B cell (primary cell): ENCODE measurements around the gene AHRR. TPM values are rescaled to one million over a fixed set of nuclear protein-coding genes. Genes with fewer than 3 reads are reported as not detected.

ENCODE experiments used
- ATAC-seq: fragments of 200-7000 bp; cut with Tn5 transposase; one replicate; pipeline ENCODE4 v1.10.0; 2021; ENCODE audit warnings: low read depth, mild to moderate bottlenecking, moderate number of reproducible peaks, moderate library complexity
- CTCF ChIA-PET: fragments of 350-600 bp; sonication (Branson Sonifier 250); formaldehyde crosslinking; loops from one replicate; lab custom pipeline; 2021; ENCODE audit warnings: antibody characterized with exemption, inconsistent platforms; lab: Charles Lee
- POLR2A ChIA-PET: fragments of 350-600 bp; sonication (Branson Sonifier 250); formaldehyde crosslinking; loops from one replicate; lab custom pipeline; 2021; ENCODE audit warnings: antibody characterized with exemption; lab: Charles Lee
- DNase-seq: peaks from one replicate; pipeline ENCODE4 v3.0.0; 2013
- H2AFZ ChIP-seq: 2 replicates; pipeline ENCODE4 v1.6.1; 2012; ENCODE audit warnings: mild to moderate bottlenecking, low read depth, low read length; ENCODE audit not compliant: insufficient read depth, poor library complexity, severe bottlenecking
- H3K27ac ChIP-seq, 2 donors: 1 replicate in 1 of 2; 2 replicates in 1 of 2; pipeline ENCODE4 v1.5.1; 2012 to 2013; ENCODE audit warnings: low read length in 2 of 2, mild to moderate bottlenecking in 2 of 2, moderate library complexity in 1 of 2
- H3K27me3 ChIP-seq, 4 experiments: fragments of 200-600 bp in 1 of 4; sonication (generic) in 1 of 4; replicated peaks in 1 of 4; 1 replicate in 2 of 4; 2 replicates in 2 of 4; pipeline versions ENCODE4 v1.6.1 to v1.7.0; 2013 to 2016; ENCODE audit warnings: low read length in 3 of 4, mild to moderate bottlenecking in 2 of 4, mixed read lengths in 1 of 4, moderate library complexity in 1 of 4; ENCODE audit not compliant: insufficient read depth in 4 of 4, control insufficient read depth in 3 of 4; ENCODE audit errors: control extremely low read depth in 1 of 4
- H3K36me3 ChIP-seq, 2 experiments: replicated peaks in 1 of 2; 1 replicate in 1 of 2; 2 replicates in 1 of 2; pipeline versions ENCODE4 v1.6.1 to v1.7.1; 2013; ENCODE audit warnings: low read length in 1 of 2; ENCODE audit not compliant: insufficient read depth in 2 of 2, control insufficient read depth in 1 of 2; ENCODE audit errors: control extremely low read depth in 1 of 2, extremely low read depth in 1 of 2
- H3K4me1 ChIP-seq, 2 donors: fragments of 200-600 bp in 1 of 2; sonication (generic) in 1 of 2; 1 replicate in 1 of 2; 2 replicates in 1 of 2; pipeline versions ENCODE4 v1.5.1 to v1.6.1; 2013 to 2017; ENCODE audit warnings: low read length in 2 of 2; ENCODE audit not compliant: control insufficient read depth in 2 of 2, insufficient read depth in 2 of 2
- H3K4me2 ChIP-seq: replicated peaks from 2 replicates; pipeline ENCODE3; 2012; ENCODE audit warnings: mild to moderate bottlenecking, low read depth, low read length; ENCODE audit not compliant: poor library complexity, severe bottlenecking
- H3K4me3 ChIP-seq, 5 experiments: fragments of 200-600 bp in 1 of 5; sonication (generic) in 1 of 5; 1 replicate in 3 of 5; 2 replicates in 2 of 5; pipeline versions ENCODE4 v1.5.1 to v1.7.0; 2011 to 2016; ENCODE audit warnings: low read length in 4 of 5, mild to moderate bottlenecking in 4 of 5, low read depth in 2 of 5, control low read depth in 1 of 5, moderate library complexity in 1 of 5; ENCODE audit not compliant: insufficient read depth in 1 of 5; ENCODE audit errors: control extremely low read depth in 1 of 5, extremely low read depth in 1 of 5
- H3K79me2 ChIP-seq: fragments of 200-600 bp; sonication (generic); one replicate; pipeline ENCODE4 v1.6.0; 2016; ENCODE audit warnings: low read length; ENCODE audit not compliant: control insufficient read depth, insufficient read depth
- H3K9ac ChIP-seq: fragments of 200-600 bp; sonication (generic); 2 replicates; pipeline ENCODE4 v1.6.1; 2017; ENCODE audit warnings: mild to moderate bottlenecking, low read length, moderate library complexity
- H3K9me3 ChIP-seq, 3 donors: one replicate each; pipeline versions ENCODE4 v1.6.1 to v1.7.1; 2013; ENCODE audit warnings: low read length in 2 of 3; ENCODE audit not compliant: control insufficient read depth in 2 of 3, insufficient read depth in 1 of 3; ENCODE audit errors: control extremely low read depth in 1 of 3
- H4K20me1 ChIP-seq: 2 replicates; pipeline ENCODE4 v1.6.0; 2012; ENCODE audit warnings: mild to moderate bottlenecking, low read length; ENCODE audit not compliant: insufficient read depth, control insufficient read depth, poor library complexity, severe bottlenecking
- H3K27ac Mint-ChIP-seq: one replicate; pipeline ENCODE4 v1.8.0; 2021; ENCODE audit warnings: mixed read lengths
- H3K27me3 Mint-ChIP-seq: one replicate; pipeline ENCODE4 v1.8.0; 2021; ENCODE audit warnings: mixed read lengths
- H3K4me1 Mint-ChIP-seq: one replicate; pipeline ENCODE4 v1.8.0; 2021; ENCODE audit warnings: mixed read lengths
- H3K4me3 Mint-ChIP-seq: one replicate; pipeline ENCODE4 v1.8.0; 2021; ENCODE audit warnings: mixed read lengths
- H3K9me3 Mint-ChIP-seq: one replicate; pipeline ENCODE4 v1.8.0; 2022; ENCODE audit warnings: mixed read lengths; ENCODE audit not compliant: insufficient read depth
- EZH2 ChIP-seq: IDR thresholded peaks from 2 replicates; pipeline ENCODE4 v1.6.1; 2012; ENCODE audit warnings: borderline replicate concordance, low read depth, mild to moderate bottlenecking, moderate library complexity, low read length; ENCODE audit not compliant: insufficient read depth, poor library complexity, severe bottlenecking
- WGBS: methylation state at CpG from one replicate; pipeline ENCODE4 v1.1.5; 2013; ENCODE audit warnings: missing lambda C conversion rate; ENCODE audit not compliant: insufficient coverage; 5-methylcytosine and 5-hydroxymethylcytosine counted together
- intact Hi-C: fragments of 100-400 bp; cut with micrococcal nuclease; formaldehyde crosslinking; loops from one replicate; pipeline ENCODE4 v1.10.0; 2022
- polyA plus RNA-seq: library from polyadenylated mRNA; depleted of rRNA; stranded (reverse); fragments of >200 nt; gene quantifications from 2 replicates; pipeline ENCODE4 v1.2.3, GENCODE V29; 2012
- total RNA-seq, 2 donors: library from RNA; stranded (reverse); fragments of 120-200 nt in 1 of 2; gene quantifications; 1 replicate in 1 of 2; 2 replicates in 1 of 2; pipeline versions ENCODE4 v1.2.3 to v1.2.4, GENCODE V29; 2013 to 2022
- TF ChIP-seq, protein P1 (sequence below): fragments of 200-600 bp; IDR thresholded peaks from one replicate; pipeline ENCODE4 v1.8.0; 2022; ENCODE audit warnings: antibody characterized with exemption, mild to moderate bottlenecking

The AHRR gene
- total and polyA plus RNA-seq, 2 donors (not counting 1 experiment from before 2014, with no cell fraction given) = 0.13 to 1.7 TPM

DNA sequence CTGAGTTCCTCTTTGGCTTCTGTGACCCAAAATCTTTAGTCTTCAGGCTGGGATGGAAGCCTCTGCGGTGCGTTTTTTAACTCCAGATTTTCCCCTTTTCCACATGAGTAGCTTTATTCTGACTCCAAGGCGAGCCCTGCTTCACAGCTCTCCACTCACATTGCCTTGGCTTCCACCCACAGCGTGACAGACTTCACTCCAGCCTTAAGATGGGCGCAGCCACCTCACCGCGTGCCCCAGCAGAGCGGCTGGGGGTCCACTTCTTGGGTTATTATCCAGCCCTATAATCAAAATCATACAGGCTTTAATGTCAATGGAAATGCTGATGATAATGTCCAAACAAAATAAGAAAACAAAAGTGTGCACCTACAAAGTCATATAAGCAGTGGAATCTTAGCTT, 122.7 kb downstream of the AHRR start:
- Histone ChIP-seq H3K36me3 (peaks cover 8 to 29% of the 10 kb centered on the region in 2 experiments), H3K4me1 (peaks cover 6 to 19% of the 10 kb centered on the region in 2 donors), H3K9ac (no peak overlapping the region), H3K4me2 (peak overlapping the region; percentile 88), H3K9me3 (peaks cover 0 to 7% (median 0%) of the 10 kb centered on the region in 3 donors), H4K20me1 (peaks cover 38% of the 10 kb centered on the region), H2AFZ (no peak overlapping the region), H3K79me2 (peaks cover 50% of the 10 kb centered on the region), H3K27ac (no peak overlapping the region), H3K4me3 (no peak overlapping the region), H3K27me3 (no peaks in the 10 kb centered on the region)
- intact Hi-C loops = loop anchor here (10.0 kb wide), 1 partner anchor 171 kb away; the partner anchor contains the start of gene CEP72
- no peak for TF ChIP-seq EZH2
- no peak for ATAC-seq
- Mint-ChIP-seq H3K4me1 (peaks cover 32% of the 10 kb centered on the region), H3K9me3 (no peaks in the 10 kb centered on the region), H3K27ac (peak overlapping the region; percentile 90), H3K27me3 (no peaks in the 10 kb centered on the region), H3K4me3 (peak overlapping the region; percentile 96)
- no peak for DNase-seq
- ChIA-PET POLR2A (interaction anchor here (0.9 kb wide), 1 partner anchor 17 kb away, joined by 8 read pairs; no protein-coding TSS in a partner anchor), CTCF (interaction anchor here (2.7 to 3.7 kb wide), 2 partner anchors 13 to 128 kb away, joined by 8 to 19 read pairs; no protein-coding TSS in a partner anchor)
- 88% methylated on average over 4 of the region's 8 CpGs for WGBS

DNA sequence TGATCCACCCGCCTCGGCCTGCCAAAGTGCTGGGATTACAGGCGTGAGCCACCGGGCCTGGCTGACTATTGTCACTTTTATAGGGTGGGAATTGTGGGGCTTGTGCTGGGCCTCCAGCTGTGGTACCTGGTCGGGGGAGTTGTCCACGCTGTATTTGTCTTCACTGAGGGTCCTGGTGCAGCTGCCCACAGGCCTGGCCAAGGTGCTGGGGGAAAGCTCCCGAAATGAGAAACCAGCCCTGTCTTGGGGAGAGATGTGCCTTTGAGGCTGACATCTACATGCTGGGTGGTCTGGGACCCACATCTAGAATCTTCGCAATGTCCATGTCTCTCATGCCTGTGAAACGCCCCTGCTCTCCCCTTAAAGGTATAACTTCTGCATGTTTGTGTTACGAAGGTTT, 124.1 kb downstream of the AHRR start:
- Histone ChIP-seq H2AFZ (no peak overlapping the region), H4K20me1 (peaks cover 38% of the 10 kb centered on the region), H3K4me3 (no peak overlapping the region), H3K79me2 (peaks cover 50% of the 10 kb centered on the region), H3K4me1 (peaks cover 6 to 19% of the 10 kb centered on the region in 2 donors), H3K4me2 (no peak overlapping the region), H3K9ac (no peak overlapping the region), H3K9me3 (peaks cover 0 to 7% (median 0%) of the 10 kb centered on the region in 3 donors), H3K27ac (no peak overlapping the region), H3K36me3 (peaks cover 15 to 39% of the 10 kb centered on the region in 2 experiments), H3K27me3 (no peaks in the 10 kb centered on the region)
- no peaks in the 10 kb centered on the region for H3K9me3 Mint-ChIP-seq
- intact Hi-C loops = loop anchor here (10.0 kb wide), 1 partner anchor 169 kb away; the partner anchor contains the start of gene CEP72
- 94% methylated on average over 8 of the region's 10 CpGs for WGBS
- TF ChIP-seq EZH2 = no peak
- TF ChIP-seq, protein P1, sequence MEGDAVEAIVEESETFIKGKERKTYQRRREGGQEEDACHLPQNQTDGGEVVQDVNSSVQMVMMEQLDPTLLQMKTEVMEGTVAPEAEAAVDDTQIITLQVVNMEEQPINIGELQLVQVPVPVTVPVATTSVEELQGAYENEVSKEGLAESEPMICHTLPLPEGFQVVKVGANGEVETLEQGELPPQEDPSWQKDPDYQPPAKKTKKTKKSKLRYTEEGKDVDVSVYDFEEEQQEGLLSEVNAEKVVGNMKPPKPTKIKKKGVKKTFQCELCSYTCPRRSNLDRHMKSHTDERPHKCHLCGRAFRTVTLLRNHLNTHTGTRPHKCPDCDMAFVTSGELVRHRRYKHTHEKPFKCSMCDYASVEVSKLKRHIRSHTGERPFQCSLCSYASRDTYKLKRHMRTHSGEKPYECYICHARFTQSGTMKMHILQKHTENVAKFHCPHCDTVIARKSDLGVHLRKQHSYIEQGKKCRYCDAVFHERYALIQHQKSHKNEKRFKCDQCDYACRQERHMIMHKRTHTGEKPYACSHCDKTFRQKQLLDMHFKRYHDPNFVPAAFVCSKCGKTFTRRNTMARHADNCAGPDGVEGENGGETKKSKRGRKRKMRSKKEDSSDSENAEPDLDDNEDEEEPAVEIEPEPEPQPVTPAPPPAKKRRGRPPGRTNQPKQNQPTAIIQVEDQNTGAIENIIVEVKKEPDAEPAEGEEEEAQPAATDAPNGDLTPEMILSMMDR = no peak
- DNase-seq (no peak), ATAC-seq (no peak)
- POLR2A ChIA-PET = interaction anchor here (0.6 kb wide), 1 partner anchor 128 kb away, joined by 3 read pairs; no protein-coding TSS in a partner anchor
- H3K27ac Mint-ChIP-seq = no peak overlapping the region
- no peaks in the 10 kb centered on the region for H3K27me3 Mint-ChIP-seq
- CTCF ChIA-PET = interaction anchor here (1.1 to 3.7 kb wide), 8 partner anchors 11 to 458 kb away, joined by 4 to 28 read pairs (median 8); no protein-coding TSS in a partner anchor
- peak overlapping the region; percentile 19 for H3K4me3 Mint-ChIP-seq
- peaks cover 32% of the 10 kb centered on the region for H3K4me1 Mint-ChIP-seq
